ENCODE results near the gene TAP2. TPM values are rescaled to one million over a fixed set of nuclear protein-coding genes. Genes with fewer than 3 reads are reported as not detected.
A peak's percentile ranks its signal among the peaks of the same experiment; 100 is the strongest.

TAP2 gene
- total RNA-seq, 1 experiment from 2014 or later = 59.9 TPM

GRCh38 chr6:32816746-32817204 is 21.8 kb downstream of the TAP2 start, which contains the start of gene HLA-DOB:
HLA-DOB (minus strand) TSS chr6:32817002; CDS start chr6:32816951, 51 bp downstream.
- H3K4me2 ChIP-seq (ENCODE audit: low read length) = peak within 1 kb of the TSS; percentile 34; the same call in 1 of the 2 replicates
- peak; percentile 80 for ATAC-seq

More at GRCh38 chr6:32816746-32817204, 21.8 kb downstream of the TAP2 start, which contains the start of gene HLA-DOB:
- no peaks in the 10 kb centered on the region; the same call in 1 of the 2 replicates for H3K9me2 ChIP-seq (ENCODE audit: insufficient read depth)
- H3K9me3 ChIP-seq (ENCODE audit: control insufficient read depth in 1 of 2, insufficient read depth in 1 of 2, low read depth in 1 of 2, low read length in 2 of 2) = no peaks in the 10 kb centered on the region
- no peak within 1 kb of the TSS for H2AFZ ChIP-seq (ENCODE audit: low read depth, low read length, poor library complexity, severe bottlenecking)
- no peaks in the 10 kb centered on the region for H4K20me1 ChIP-seq (ENCODE audit: insufficient read depth)
- ChIA-PET CTCF (interaction anchor here (1.0 kb wide), 1 partner anchor 21 kb away, joined by 6 read pairs; the partner anchor contains the start of gene TAP2), POLR2A (interaction anchor here (0.6 to 1.0 kb wide), 2 partner anchors 9 to 62 kb away, joined by 3 read pairs; no protein-coding TSS in a partner anchor), RAD21 (ENCODE audit: low non-redundant PET in 1 of 2, low total read pairs in 2 of 2, uncharacterized antibody in 2 of 2, unreplicated experiment in 2 of 2) (no interaction called here)
- H3K27ac ChIP-seq (ENCODE audit: low read depth, low read length) = no peak within 1 kb of the TSS
- intact Hi-C loops (cut with micrococcal nuclease) = no loop called here
- H3K79me2 ChIP-seq (ENCODE audit: insufficient read depth, low read length) = no peaks in the 10 kb centered on the region
- no peaks in the 10 kb centered on the region for H3K36me3 ChIP-seq (ENCODE audit: control insufficient read depth in 1 of 2, insufficient read depth in 2 of 2, low read length in 2 of 2)
- TF ChIP-seq SIN3A (IDR thresholded peaks at IDR 0.05; ENCODE audit: low read depth) (no peak), TCF7L2 (IDR thresholded peaks at IDR 0.05; ENCODE audit: borderline replicate concordance, extremely low read depth, insufficient read depth, insufficient read length) (no peak), CEBPB (IDR thresholded peaks at IDR 0.05; ENCODE audit: low read depth) (no peak), CBX3 (IDR thresholded peaks at IDR 0.05; ENCODE audit: low read depth) (no peak), SRF (IDR thresholded peaks at IDR 0.05; ENCODE audit: low read depth) (no peak), SP1 (IDR thresholded peaks at IDR 0.05; ENCODE audit: low read depth) (no peak; the same call in 1 of the 2 replicates), ELF1 (IDR thresholded peaks at IDR 0.05; ENCODE audit: borderline replicate concordance, low read depth) (no peak), EGR1 (IDR thresholded peaks at IDR 0.05; ENCODE audit: low read depth) (no peak), JUND (IDR thresholded peaks at IDR 0.05) (no peak), EZH2phosphoT487 (IDR thresholded peaks at IDR 0.05; ENCODE audit: borderline replicate concordance) (no peak), ZFX (IDR thresholded peaks at IDR 0.05) (no peak), ATF3 (IDR thresholded peaks at IDR 0.05) (no peak), MAX (IDR thresholded peaks at IDR 0.05) (no peak), POLR2A (IDR thresholded peaks at IDR 0.05; ENCODE audit: borderline replicate concordance, extremely low read depth, insufficient read depth, insufficient read length) (no peak), ZBTB33 (IDR thresholded peaks at IDR 0.05; ENCODE audit: extremely low read depth, insufficient replicate concordance, low read length) (no peak), CTCF (IDR thresholded peaks at IDR 0.05 in 2 of 3, conservative IDR thresholded peaks at IDR 0.05 in 1 of 3; ENCODE audit: borderline replicate concordance in 1 of 3, insufficient read depth in 1 of 3, low read depth in 2 of 3, low read length in 2 of 3) (no peak), ZNF274 (IDR thresholded peaks at IDR 0.05; ENCODE audit: low read depth, low read length) (no peak), REST (IDR thresholded peaks at IDR 0.05; ENCODE audit: low read depth) (no peak), YY1 (IDR thresholded peaks at IDR 0.05; ENCODE audit: extremely low read depth, insufficient replicate concordance, low read depth, low read length) (no peak), FOSL1 (IDR thresholded peaks at IDR 0.05; ENCODE audit: low read depth) (no peak)
- peaks cover 0 to 25% of the 10 kb centered on the region in 2 experiments; a peak in 2 of 4 replicates for H3K4me1 ChIP-seq (ENCODE audit: control insufficient read depth in 1 of 2, insufficient read depth in 2 of 2, low read length in 2 of 2)
- BruUV-seq (replicated peaks) = no TSS peak
- H3K9ac ChIP-seq (ENCODE audit: low read length) = no peak within 1 kb of the TSS
- no peak within 1 kb of the TSS for H3K4me3 ChIP-seq (replicated peaks in 1 of 2; ENCODE audit: low read depth in 1 of 2, low read length in 2 of 2)
- H3K27me3 ChIP-seq (ENCODE audit: insufficient read depth, low read length) = no peaks in the 10 kb centered on the region
- DNase-seq (ENCODE audit: low read depth, low spot score) = peak; percentile 40

All from HCT116 (cell line).